Vagina (tissue), 2 donors: Measurements from ENCODE around the gene CADM1. TPM values are rescaled to one million over a fixed set of nuclear protein-coding genes. Genes with fewer than 3 reads are reported as not detected.

Experiments used
- DNase-seq, 2 donors: peaks; one replicate each; pipeline ENCODE4 v3.0.0-alpha.2; 2017; ENCODE audit errors: extremely low spot score in 2 of 2
- H3K27ac ChIP-seq: fragments of 200-600 bp; sonication (generic); one replicate; pipeline ENCODE4 v1.5.1; 2019
- H3K27me3 ChIP-seq: fragments of 200-600 bp; sonication (generic); one replicate; pipeline ENCODE4 v1.5.1; 2019
- H3K36me3 ChIP-seq, 2 donors: fragments of 200-600 bp; sonication (generic); one replicate each; pipeline ENCODE4 v1.5.1; 2017 to 2019
- H3K4me1 ChIP-seq: fragments of 200-600 bp; sonication (generic); one replicate; pipeline ENCODE4 v1.5.1; 2019
- H3K4me3 ChIP-seq, 2 donors: fragments of 200-600 bp; sonication (generic); 1 replicate in 1 of 2; 2 replicates in 1 of 2; pipeline ENCODE4 v1.5.1; 2016 to 2019
- H3K9me3 ChIP-seq: fragments of 200-600 bp; sonication (generic); one replicate; pipeline ENCODE4 v1.5.1; 2019
- POLR2A ChIP-seq, 2 donors: fragments of 450-650 bp; IDR thresholded peaks; one replicate each; pipeline ENCODE4 v1.6.1; 2017; ENCODE audit warnings: antibody characterized with exemption in 2 of 2, mild to moderate bottlenecking in 2 of 2, moderate library complexity in 2 of 2
- POLR2AphosphoS5 ChIP-seq, 2 donors: sonication (generic); formaldehyde crosslinking; IDR thresholded peaks; one replicate each; pipeline ENCODE4 v1.9.0; 2017; ENCODE audit warnings: antibody characterized with exemption in 2 of 2, mild to moderate bottlenecking in 2 of 2, low read depth in 1 of 2; ENCODE audit not compliant: insufficient read depth in 1 of 2
- intact Hi-C: fragments of 100-400 bp; cut with DNase I; formaldehyde crosslinking; loops from one replicate; pipeline ENCODE4 v1.15.1; 2023
- total RNA-seq: library from RNA; depleted of rRNA; stranded (reverse); fragments of >200 nt; gene quantifications from one replicate; pipeline ENCODE4 v1.2.3, GENCODE V29; 2016
- TF ChIP-seq, protein P1 (sequence below), 3 experiments: fragments of 450-650 bp in 2 of 3; fragments of 200-600 bp in 1 of 3; sonication (generic) in 1 of 3; IDR thresholded peaks; one replicate each; pipeline ENCODE4 v1.5.1; 2017 to 2019; ENCODE audit warnings: antibody characterized with exemption in 3 of 3, mild to moderate bottlenecking in 2 of 3, moderate library complexity in 2 of 3

The CADM1 gene
- total RNA-seq, 1 donor from 2014 or later, result 37.1 TPM

DNA sequence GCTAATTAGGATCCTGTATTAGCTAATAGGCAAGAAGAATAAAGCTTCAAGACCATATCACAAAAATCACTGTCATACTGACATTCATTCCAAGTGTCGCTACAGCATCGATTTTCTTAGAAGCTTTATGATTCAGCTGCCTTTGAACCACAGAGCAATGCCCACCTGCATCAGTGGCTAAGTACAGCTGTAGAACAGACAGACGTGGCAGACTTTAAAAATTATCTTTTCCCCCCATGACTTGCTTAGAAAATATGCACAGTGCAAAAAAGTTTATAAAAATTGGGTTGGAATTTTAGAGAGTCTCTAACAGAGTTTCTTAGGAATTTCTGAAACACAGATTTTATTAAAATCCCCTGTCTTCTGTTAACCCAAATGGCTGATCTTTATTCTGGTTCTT lies 120.8 kb downstream of the CADM1 start:
- Histone ChIP-seq H3K4me3 (no peak overlapping the region), H3K4me1 (no peaks in the 10 kb centered on the region), H3K27me3 (no peaks in the 10 kb centered on the region), H3K9me3 (no peaks in the 10 kb centered on the region), H3K27ac (no peak overlapping the region), H3K36me3 (no peaks in the 10 kb centered on the region)
- TF ChIP-seq, protein P1, sequence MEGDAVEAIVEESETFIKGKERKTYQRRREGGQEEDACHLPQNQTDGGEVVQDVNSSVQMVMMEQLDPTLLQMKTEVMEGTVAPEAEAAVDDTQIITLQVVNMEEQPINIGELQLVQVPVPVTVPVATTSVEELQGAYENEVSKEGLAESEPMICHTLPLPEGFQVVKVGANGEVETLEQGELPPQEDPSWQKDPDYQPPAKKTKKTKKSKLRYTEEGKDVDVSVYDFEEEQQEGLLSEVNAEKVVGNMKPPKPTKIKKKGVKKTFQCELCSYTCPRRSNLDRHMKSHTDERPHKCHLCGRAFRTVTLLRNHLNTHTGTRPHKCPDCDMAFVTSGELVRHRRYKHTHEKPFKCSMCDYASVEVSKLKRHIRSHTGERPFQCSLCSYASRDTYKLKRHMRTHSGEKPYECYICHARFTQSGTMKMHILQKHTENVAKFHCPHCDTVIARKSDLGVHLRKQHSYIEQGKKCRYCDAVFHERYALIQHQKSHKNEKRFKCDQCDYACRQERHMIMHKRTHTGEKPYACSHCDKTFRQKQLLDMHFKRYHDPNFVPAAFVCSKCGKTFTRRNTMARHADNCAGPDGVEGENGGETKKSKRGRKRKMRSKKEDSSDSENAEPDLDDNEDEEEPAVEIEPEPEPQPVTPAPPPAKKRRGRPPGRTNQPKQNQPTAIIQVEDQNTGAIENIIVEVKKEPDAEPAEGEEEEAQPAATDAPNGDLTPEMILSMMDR (IDR thresholded peaks at IDR 0.05), result no peak
- intact Hi-C loops, result no loop called here
- DNase-seq, result no peak

DNA sequence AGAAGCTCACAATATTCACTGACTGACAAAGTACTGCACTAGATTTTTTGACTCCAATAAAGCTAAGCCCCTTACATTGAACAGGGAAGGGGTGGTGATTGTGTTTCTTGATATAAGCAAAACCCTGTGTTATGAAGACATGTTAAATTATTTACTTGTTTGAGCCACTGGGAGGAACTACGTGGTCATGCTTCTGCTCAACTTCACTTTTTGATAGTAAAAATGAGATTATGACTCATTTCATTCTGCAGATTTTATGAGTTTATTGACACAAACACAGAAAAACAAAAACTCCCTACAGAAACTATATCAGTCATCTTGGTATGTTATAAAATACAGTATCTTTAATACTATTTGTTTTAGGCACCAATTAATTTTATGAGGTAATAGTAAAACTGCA lies 124.7 kb downstream of the CADM1 start:
- no peaks in the 10 kb centered on the region for H3K9me3 ChIP-seq
- H3K4me3 ChIP-seq, result no peak overlapping the region
- no peak for TF ChIP-seq POLR2AphosphoS5 (IDR thresholded peaks at IDR 0.05; ENCODE audit: insufficient read depth in 1 of 2, low read depth in 1 of 2)
- TF ChIP-seq, protein P1 (IDR thresholded peaks at IDR 0.05), result no peak
- TF ChIP-seq POLR2A (IDR thresholded peaks at IDR 0.05), result no peak
- no peak for DNase-seq
- H3K36me3 ChIP-seq, result no peaks in the 10 kb centered on the region
- no peaks in the 10 kb centered on the region for H3K27me3 ChIP-seq
- intact Hi-C loops, result no loop called here
- H3K27ac ChIP-seq, result no peak overlapping the region
- H3K4me1 ChIP-seq, result no peaks in the 10 kb centered on the region

GRCh38 chr11:115378557-115378956 lies 125.7 kb downstream of the CADM1 start:
- no peak for DNase-seq
- Histone ChIP-seq H3K27ac (no peak overlapping the region), H3K9me3 (no peaks in the 10 kb centered on the region), H3K27me3 (no peaks in the 10 kb centered on the region), H3K4me3 (no peak overlapping the region), H3K4me1 (no peaks in the 10 kb centered on the region), H3K36me3 (no peaks in the 10 kb centered on the region)
- intact Hi-C loops, result no loop called here
- TF ChIP-seq, protein P1 (IDR thresholded peaks at IDR 0.05), result no peak
- TF ChIP-seq POLR2AphosphoS5 (IDR thresholded peaks at IDR 0.05; ENCODE audit: insufficient read depth in 1 of 2, low read depth in 1 of 2) (no peak), POLR2A (IDR thresholded peaks at IDR 0.05) (no peak)

DNA sequence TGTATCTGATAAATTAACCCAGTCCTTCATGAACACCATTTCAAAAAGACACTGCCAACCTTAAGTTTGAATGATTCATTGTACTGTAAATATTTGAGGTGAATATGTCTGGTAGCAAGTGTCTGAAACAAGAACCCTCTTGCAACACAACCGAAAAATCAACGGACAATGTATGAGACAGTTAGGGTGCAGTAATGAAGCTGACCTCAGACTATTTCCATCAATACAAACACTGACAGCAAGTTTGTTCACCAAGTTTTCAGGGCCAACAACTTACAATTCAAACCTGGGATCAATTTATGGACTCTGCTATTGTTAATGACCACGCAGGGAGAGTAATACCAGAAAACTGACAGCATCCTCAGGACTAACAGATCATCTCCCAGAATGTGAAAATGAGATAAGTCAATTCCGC lies 126.3 kb downstream of the CADM1 start:
- TF ChIP-seq, protein P1 (IDR thresholded peaks at IDR 0.05), result no peak
- no peak for TF ChIP-seq POLR2AphosphoS5 (IDR thresholded peaks at IDR 0.05; ENCODE audit: insufficient read depth in 1 of 2, low read depth in 1 of 2)
- no peak for TF ChIP-seq POLR2A (IDR thresholded peaks at IDR 0.05)
- no peak overlapping the region for H3K27ac ChIP-seq
- H3K4me3 ChIP-seq, result no peak overlapping the region
- intact Hi-C loops, result no loop called here
- no peaks in the 10 kb centered on the region for H3K36me3 ChIP-seq
- DNase-seq, result no peak
- no peaks in the 10 kb centered on the region for H3K4me1 ChIP-seq
- H3K27me3 ChIP-seq, result no peaks in the 10 kb centered on the region
- H3K9me3 ChIP-seq, result no peaks in the 10 kb centered on the region

DNA sequence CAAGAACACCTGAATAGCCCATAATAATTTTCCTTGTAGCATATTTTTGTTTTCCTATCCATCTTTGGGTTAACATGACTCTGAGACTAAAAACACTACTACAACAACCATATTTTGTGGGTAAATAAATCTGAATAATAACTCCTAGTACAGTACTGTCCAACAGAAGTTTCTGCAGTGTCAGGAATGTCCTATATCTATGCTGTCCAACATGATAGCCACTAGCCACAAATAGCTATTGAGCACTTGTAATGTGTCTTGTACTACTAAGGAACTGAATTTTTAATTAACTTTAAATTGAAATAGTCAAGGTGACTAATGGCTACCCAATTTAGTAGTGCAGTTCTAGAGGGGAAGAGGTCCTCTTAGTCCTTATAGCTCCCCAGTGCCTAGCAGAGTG lies 135.6 kb downstream of the CADM1 start:
- no peaks in the 10 kb centered on the region for H3K4me1 ChIP-seq
- intact Hi-C loops, result no loop called here
- H3K4me3 ChIP-seq, result no peak overlapping the region
- no peaks in the 10 kb centered on the region for H3K36me3 ChIP-seq
- no peaks in the 10 kb centered on the region for H3K27me3 ChIP-seq
- no peaks in the 10 kb centered on the region for H3K9me3 ChIP-seq
- DNase-seq, result no peak
- TF ChIP-seq, protein P1 (IDR thresholded peaks at IDR 0.05), result no peak
- no peak for TF ChIP-seq POLR2AphosphoS5 (IDR thresholded peaks at IDR 0.05; ENCODE audit: insufficient read depth in 1 of 2, low read depth in 1 of 2)
- TF ChIP-seq POLR2A (IDR thresholded peaks at IDR 0.05), result no peak
- H3K27ac ChIP-seq, result no peak overlapping the region
